ENCODE measurements around the gene PIP4K2B. TPM values are rescaled to one million over a fixed set of nuclear protein-coding genes. Genes with fewer than 3 reads are reported as not detected.

The PIP4K2B gene
- total RNA-seq, 1 experiment from 2014 or later = 42.3 TPM

DNA sequence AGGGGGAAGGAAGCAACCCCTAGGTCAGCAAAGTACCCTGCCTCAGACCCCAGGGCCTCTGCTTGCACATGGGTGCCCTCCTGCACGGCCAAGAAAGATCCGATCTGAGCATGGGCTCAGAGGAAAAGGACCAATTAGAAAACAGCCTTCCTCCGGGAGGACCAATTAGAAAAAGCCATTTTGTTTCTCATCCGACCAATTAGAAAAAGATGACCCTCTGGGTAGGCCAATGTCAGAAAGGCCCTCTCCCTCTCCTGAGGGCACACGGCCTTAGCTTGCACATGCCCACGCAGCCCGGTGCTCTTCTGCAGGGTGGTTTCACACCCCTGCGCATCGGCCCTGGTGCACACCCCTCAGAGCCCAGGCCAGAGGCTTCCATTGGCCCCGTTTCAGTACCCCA is 74.3 kb downstream of the PIP4K2B start:
- Histone ChIP-seq H3K9me3 (ENCODE audit: control insufficient read depth, insufficient read depth, low read depth, low read length) (no peaks in the 10 kb centered on the region), H3K36me3 (ENCODE audit: control insufficient read depth, insufficient read depth, low read length) (no peaks in the 10 kb centered on the region), H3K4me3 (ENCODE audit: low read depth in 2 of 2, low read length in 2 of 2) (no peak overlapping the region), H3K27me3 (ENCODE audit: control insufficient read depth, insufficient read depth, low read length) (no peaks in the 10 kb centered on the region), H3K27ac (ENCODE audit: low read length) (no peak overlapping the region), H3K4me1 (ENCODE audit: control insufficient read depth, insufficient read depth, low read length) (peaks cover 4% of the 10 kb centered on the region)
- no peak for DNase-seq (ENCODE audit: low read depth, low spot score)
- intact Hi-C loops (cut with micrococcal nuclease; ENCODE audit: unreplicated experiment) (no loop called here), in situ Hi-C loops (cut with HindIII; ENCODE audit: low pct_unique_long_range_greater_than_20kb, low sequenced_read_pairs) (no loop called here)
- ATAC-seq = no peak
- ChIA-PET POLR2A (no interaction called here), CTCF (no interaction called here)
- BruUV-seq (replicated peaks) = no TSS peak
- TF ChIP-seq SIN3A (IDR thresholded peaks at IDR 0.05; ENCODE audit: borderline replicate concordance, insufficient read depth, low read depth, low read length) (no peak), TCF7L2 (IDR thresholded peaks at IDR 0.05; ENCODE audit: low read depth, low read length) (no peak), POLR2AphosphoS5 (IDR thresholded peaks at IDR 0.05; ENCODE audit: low read depth, low read length) (no peak)
- TF ChIP-seq, protein P1, sequence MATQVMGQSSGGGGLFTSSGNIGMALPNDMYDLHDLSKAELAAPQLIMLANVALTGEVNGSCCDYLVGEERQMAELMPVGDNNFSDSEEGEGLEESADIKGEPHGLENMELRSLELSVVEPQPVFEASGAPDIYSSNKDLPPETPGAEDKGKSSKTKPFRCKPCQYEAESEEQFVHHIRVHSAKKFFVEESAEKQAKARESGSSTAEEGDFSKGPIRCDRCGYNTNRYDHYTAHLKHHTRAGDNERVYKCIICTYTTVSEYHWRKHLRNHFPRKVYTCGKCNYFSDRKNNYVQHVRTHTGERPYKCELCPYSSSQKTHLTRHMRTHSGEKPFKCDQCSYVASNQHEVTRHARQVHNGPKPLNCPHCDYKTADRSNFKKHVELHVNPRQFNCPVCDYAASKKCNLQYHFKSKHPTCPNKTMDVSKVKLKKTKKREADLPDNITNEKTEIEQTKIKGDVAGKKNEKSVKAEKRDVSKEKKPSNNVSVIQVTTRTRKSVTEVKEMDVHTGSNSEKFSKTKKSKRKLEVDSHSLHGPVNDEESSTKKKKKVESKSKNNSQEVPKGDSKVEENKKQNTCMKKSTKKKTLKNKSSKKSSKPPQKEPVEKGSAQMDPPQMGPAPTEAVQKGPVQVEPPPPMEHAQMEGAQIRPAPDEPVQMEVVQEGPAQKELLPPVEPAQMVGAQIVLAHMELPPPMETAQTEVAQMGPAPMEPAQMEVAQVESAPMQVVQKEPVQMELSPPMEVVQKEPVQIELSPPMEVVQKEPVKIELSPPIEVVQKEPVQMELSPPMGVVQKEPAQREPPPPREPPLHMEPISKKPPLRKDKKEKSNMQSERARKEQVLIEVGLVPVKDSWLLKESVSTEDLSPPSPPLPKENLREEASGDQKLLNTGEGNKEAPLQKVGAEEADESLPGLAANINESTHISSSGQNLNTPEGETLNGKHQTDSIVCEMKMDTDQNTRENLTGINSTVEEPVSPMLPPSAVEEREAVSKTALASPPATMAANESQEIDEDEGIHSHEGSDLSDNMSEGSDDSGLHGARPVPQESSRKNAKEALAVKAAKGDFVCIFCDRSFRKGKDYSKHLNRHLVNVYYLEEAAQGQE (IDR thresholded peaks at IDR 0.05; ENCODE audit: insufficient read depth in 1 of 2, low read depth in 2 of 2, low read length in 1 of 2) = no peak
- TF ChIP-seq, protein P2, sequence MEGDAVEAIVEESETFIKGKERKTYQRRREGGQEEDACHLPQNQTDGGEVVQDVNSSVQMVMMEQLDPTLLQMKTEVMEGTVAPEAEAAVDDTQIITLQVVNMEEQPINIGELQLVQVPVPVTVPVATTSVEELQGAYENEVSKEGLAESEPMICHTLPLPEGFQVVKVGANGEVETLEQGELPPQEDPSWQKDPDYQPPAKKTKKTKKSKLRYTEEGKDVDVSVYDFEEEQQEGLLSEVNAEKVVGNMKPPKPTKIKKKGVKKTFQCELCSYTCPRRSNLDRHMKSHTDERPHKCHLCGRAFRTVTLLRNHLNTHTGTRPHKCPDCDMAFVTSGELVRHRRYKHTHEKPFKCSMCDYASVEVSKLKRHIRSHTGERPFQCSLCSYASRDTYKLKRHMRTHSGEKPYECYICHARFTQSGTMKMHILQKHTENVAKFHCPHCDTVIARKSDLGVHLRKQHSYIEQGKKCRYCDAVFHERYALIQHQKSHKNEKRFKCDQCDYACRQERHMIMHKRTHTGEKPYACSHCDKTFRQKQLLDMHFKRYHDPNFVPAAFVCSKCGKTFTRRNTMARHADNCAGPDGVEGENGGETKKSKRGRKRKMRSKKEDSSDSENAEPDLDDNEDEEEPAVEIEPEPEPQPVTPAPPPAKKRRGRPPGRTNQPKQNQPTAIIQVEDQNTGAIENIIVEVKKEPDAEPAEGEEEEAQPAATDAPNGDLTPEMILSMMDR (IDR thresholded peaks at IDR 0.05) = no peak

DNA sequence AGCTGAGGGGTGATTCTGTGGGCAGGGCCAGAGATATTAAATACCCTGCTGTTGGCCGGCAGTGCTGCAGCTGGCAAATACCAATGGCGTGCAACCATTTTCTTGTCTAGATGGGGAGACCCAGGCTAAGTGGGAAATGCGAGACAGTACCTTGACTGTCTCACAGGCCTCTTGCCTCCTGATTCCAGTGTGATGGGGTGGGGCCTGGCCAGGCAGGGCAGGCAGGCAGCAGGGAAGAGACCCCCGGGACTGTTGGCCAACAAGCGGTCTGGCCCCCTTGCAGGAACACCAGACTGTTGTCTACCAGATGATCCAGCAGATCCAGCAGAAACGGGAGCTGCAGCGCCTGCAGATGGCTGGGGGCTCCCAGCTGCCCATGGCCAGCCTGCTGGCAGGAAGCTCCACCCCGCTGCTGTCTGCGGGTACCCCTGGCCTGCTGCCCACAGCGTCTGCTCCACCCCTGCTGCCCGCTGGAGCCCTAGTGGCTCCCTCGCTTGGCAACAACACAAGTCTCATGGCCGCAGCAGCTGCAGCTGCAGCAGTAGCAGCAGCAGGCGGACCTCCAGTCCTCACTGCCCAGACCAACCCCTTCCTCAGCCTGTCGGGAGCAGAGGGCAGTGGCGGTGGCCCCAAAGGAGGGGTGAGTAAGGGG is 74.9 kb downstream of the PIP4K2B start:
- Histone ChIP-seq H3K4me1 (ENCODE audit: control insufficient read depth, insufficient read depth, low read length) (peaks cover 4% of the 10 kb centered on the region), H3K27me3 (ENCODE audit: control insufficient read depth, insufficient read depth, low read length) (no peaks in the 10 kb centered on the region), H3K9me3 (ENCODE audit: control insufficient read depth, insufficient read depth, low read depth, low read length) (no peaks in the 10 kb centered on the region), H3K4me3 (ENCODE audit: low read depth in 2 of 2, low read length in 2 of 2) (no peak overlapping the region), H3K36me3 (ENCODE audit: control insufficient read depth, insufficient read depth, low read length) (no peaks in the 10 kb centered on the region), H3K27ac (ENCODE audit: low read length) (no peak overlapping the region)
- ChIA-PET CTCF (no interaction called here), POLR2A (no interaction called here)
- ATAC-seq (no peak), DNase-seq (ENCODE audit: low read depth, low spot score) (no peak)
- intact Hi-C loops (cut with micrococcal nuclease; ENCODE audit: unreplicated experiment) (no loop called here), in situ Hi-C loops (cut with HindIII; ENCODE audit: low pct_unique_long_range_greater_than_20kb, low sequenced_read_pairs) (no loop called here)
- no TSS peak for BruUV-seq (replicated peaks)
- TF ChIP-seq, protein P2 (IDR thresholded peaks at IDR 0.05) = no peak
- TF ChIP-seq, protein P1 (IDR thresholded peaks at IDR 0.05; ENCODE audit: insufficient read depth in 1 of 2, low read depth in 2 of 2, low read length in 1 of 2) = no peak
- no peak for TF ChIP-seq SIN3A (IDR thresholded peaks at IDR 0.05; ENCODE audit: borderline replicate concordance, insufficient read depth, low read depth, low read length)
- TF ChIP-seq POLR2AphosphoS5 (IDR thresholded peaks at IDR 0.05; ENCODE audit: low read depth, low read length) = no peak
- no peak for TF ChIP-seq TCF7L2 (IDR thresholded peaks at IDR 0.05; ENCODE audit: low read depth, low read length)

Measured in Panc1 (cell line).